GM18507 (cell line): ENCODE measurements around the gene ANKRD44.
A peak's percentile ranks its signal among the peaks of the same experiment; 100 is the strongest.
"Not testable (repeated sequence)": the region's sequence is repeated elsewhere in the genome, so short reads cannot be mapped to it uniquely, and the experiment has no call there.

Source experiments
- DNase-seq: peaks from one replicate; pipeline ENCODE4 v3.0.0; 2011; ENCODE audit warnings: low read depth; ENCODE audit not compliant: insufficient read length; ENCODE audit errors: extremely low spot score
- FAIRE-seq: peaks from 2 replicates; lab custom pipeline; 2011; peaks lifted over from hg19 to GRCh38; lab: Jason Lieb, UNC

ANKRD44 gene

DNA sequence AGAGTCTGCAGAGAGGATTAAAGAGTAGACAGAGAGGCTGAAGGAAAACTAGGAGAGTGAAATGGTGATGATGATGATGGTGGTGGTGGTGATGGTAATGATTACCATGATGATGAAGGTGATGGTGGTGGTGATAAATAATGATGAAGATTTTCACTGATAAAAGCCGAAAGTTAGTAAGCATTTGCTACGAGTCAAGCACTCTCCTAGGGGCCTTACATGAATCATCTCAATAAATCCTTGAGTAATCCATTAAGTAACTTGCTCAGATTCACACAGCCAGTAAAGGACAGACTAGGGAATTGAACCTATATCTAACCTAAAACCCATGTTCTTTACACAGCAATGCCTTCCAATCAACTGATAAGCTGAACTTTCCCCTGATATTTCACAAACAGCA is 277.4 kb downstream of the ANKRD44 start:
- FAIRE-seq (no peak), DNase-seq (no peak)

DNA sequence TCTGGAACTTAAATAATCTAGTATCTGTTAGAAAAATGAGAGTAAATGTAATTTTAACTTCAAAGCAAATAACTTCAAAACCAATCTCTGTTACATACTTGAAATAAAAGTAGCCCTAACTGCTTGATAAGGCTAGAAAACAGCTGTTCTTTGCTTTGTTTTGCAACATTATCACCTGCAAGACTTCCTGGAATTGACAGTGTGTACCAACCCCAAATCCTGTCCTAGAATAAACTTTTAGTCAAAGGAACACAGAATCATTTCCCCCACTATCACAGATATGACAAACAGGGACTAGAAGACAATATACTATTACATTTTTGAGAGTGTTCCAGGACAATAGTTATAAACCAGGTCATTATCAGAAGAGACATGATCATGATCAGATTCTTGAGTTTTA is 278.8 kb downstream of the ANKRD44 start:
- FAIRE-seq (no peak), DNase-seq (no peak)

DNA sequence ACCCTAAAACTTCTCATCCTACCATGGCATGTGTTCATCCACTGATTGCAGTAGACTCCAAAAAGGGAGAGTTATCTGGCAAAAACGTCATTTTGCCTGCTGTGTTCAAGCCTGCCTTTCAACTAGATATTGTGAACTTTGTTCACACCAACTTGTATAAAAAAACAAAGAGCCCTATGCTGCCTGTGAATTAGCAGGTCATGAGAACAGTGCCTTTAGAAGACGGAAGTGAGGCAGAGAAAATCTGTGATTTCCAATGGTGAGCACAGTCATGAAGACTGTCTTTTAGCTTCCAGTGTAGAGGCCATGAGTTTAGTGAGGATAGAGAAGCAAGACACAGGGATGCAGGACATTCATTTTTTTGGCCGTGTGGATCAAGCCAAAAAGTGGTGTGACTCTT is 280.5 kb downstream of the ANKRD44 start:
- FAIRE-seq, result no peak
- DNase-seq, result no peak

DNA sequence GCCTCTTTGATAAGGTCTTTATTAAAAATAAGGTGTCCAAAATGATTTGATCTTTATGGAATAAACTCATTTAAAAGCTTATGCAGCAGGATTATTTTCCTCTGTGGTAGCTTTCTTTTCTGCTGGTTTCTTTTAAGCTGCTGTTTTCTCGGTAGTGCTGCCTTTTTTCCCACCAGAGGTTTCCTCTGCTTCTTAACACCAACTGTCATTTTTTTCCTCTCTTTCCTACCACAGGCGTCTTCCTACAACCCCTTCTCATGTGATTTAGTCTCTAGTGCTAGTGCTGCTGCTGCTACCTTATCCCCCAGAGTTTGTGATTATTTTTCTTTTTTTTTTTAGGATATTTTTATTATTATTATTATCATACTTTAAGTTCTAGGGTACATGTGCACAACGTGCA is 281.9 kb downstream of the ANKRD44 start:
- FAIRE-seq (no peak), DNase-seq (no peak)

DNA sequence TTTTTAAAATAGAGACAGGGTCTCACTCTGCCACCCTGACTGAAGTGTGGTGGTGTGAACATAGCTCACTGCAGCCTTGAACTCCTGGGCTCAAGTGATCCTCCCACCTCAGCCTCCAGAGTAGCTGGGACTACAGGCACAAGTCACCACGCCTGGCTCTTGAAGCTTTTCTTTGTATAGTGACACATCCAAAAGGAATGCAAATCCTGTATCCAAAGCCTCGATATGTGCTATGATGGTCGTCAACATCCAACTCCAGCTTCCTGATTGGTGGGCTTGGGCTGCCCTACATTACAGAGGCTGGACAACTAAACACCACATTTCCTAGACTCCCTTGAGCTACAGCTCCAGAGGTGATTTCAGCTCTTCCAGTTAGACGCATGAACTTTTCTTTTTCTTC is 282.4 kb downstream of the ANKRD44 start:
- FAIRE-seq, result no peak
- DNase-seq, result no peak

DNA sequence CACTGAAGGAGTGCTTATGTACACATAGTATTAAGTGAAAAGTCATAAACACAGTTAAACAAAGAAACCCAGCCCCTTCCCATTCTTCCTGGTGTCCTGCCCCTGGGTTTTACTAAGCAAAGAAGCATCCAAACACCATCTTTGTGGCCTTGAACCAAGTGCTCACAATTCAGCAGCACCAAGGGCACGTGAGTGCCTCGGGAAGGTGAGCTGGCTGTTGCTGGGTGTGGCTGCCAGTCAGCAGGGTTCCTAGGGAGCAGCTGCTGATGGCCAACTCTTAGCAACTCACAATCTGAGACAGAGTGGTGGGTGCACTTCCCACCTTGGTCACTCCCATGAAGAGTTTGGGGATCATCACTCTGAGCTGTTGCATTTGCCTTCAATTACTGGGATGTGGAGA is 286.4 kb downstream of the ANKRD44 start:
- no peak for FAIRE-seq
- DNase-seq, result no peak

DNA sequence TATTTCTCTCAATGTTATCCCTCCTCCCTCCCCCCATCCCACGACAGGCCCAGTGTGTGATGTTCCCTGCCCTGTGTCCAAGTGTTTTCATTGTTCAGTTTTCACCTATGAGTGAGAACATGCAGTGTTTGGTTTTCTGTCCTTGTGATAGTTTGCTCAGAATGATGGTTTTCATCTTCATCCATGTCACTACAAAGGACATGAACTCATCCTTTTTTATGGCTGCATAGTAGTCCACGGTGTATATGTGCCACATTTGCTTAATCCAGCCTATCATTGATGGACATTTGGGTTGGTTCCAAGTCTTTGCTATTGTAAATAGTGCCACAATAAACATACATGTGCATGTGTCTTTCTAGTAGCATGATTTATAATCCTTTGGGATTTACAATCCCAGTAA is 289.7 kb downstream of the ANKRD44 start:
- not testable (repeated sequence) for DNase-seq, FAIRE-seq

DNA sequence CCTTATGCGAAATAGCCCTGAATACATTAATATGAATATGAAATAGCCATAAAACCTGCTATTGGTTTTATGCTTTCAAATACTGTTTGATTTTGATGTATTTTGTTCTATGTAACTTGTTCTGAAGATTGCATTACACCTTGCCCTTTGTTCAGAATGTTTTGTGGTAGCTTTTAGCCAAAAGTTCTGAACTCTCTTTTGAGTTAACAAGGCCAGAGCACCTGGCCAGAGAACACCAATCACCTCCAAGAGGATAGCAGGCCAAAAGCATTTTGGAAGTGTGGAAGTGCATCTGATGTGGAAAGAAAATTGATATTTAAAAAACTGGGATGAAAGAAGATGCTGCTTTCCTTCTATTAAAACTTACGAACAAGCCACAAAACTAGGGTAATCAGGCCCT is 297.5 kb downstream of the ANKRD44 start:
- no peak for DNase-seq
- FAIRE-seq, result no peak

DNA sequence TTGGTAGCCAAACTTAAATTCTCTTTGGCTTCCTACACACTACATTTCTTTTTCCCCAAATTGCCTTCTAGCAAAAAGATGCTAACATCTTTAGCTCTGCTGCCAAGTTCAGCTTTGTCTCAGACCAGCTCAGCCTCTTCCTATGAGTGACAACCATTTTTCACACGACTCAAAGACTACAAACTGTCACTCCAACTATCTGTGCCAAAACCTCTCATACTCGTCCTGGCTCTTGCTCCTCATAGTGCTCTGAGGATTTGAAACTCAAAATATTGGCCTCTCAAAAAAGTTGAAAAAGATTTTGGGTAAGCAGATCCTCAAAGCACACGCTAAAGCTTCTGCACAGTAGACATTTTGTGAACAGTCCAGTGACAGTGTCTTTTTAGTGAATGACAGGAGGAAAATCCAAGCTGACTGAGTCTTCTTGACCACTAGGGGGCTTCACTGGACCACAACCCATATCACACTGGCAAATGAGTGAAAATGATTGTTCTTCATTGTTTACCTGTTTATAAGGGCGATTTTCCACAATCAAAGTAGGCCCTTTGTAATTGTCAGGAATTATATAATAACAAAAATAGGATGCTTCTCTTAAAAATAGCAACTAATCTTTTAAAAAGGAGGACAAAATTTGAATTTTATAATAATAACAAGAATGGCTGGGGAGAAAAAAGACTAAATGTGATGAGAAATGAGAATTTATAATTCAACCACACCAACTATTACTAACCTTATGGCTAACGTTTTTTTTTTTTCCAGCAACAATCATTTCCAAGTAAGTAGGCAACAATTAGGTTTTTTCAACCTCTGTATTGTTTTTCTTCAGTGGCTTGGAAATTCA is 298.6 kb downstream of the ANKRD44 start:
- DNase-seq (peak; percentile 20), FAIRE-seq (peak; percentile 94)

DNA sequence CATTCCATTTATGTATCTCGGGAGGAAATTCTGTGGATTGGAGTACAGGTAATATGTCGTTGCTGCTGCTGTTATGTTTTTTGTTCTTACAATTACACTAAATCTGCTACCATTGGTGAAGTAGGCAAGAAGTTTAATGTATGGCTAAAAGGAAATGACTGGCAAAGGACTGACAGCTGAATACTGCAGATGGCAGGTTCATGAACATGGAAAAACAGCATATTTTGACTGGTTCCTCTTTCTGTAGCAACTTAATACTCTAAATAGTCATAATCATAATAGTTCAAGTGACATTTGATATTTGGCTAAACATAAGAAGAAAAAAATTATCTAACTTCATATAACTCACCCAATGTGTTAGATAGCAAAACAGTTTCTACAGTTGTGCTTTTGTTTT is 299.6 kb downstream of the ANKRD44 start:
- FAIRE-seq, result no peak
- DNase-seq, result no peak

DNA sequence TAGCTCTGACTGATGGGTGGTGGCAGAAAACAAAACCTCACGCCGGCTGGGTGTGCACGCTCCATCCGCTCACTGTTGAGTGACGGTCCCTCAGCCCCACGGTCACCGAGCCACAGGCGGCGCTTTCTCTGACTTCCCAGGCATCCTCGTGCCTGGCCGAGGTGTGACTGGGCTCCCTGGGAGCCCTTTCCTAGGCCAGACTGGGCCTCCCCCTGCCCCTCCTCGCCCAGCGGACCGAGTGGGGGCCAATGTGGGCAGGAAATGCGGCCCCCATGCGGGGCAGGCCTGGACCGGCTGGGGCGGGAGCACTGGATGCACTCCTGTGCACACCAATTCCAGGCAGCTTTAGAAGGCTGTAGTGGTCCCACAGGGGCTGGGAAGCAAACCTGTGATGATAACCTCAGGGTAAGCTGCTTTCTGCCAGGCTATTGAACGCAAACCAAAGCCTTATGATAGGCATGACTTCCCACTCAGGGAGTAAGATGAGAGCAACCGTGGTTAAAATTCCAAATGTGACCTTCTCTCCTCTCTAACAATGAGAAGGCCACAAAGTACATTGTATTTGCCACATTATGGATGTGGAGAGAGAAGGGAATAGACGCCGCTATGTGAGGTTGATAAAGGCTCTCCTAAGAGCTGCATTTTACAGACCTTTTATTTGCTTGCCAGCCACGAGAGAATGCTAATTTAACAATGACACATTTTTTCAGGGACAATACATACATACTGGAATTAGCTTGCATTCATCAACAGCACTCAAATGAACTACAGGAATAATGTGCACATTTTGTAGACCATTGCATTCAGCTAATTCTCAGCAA is 300.2 kb downstream of the ANKRD44 start:
- no peak for DNase-seq
- no peak for FAIRE-seq

DNA sequence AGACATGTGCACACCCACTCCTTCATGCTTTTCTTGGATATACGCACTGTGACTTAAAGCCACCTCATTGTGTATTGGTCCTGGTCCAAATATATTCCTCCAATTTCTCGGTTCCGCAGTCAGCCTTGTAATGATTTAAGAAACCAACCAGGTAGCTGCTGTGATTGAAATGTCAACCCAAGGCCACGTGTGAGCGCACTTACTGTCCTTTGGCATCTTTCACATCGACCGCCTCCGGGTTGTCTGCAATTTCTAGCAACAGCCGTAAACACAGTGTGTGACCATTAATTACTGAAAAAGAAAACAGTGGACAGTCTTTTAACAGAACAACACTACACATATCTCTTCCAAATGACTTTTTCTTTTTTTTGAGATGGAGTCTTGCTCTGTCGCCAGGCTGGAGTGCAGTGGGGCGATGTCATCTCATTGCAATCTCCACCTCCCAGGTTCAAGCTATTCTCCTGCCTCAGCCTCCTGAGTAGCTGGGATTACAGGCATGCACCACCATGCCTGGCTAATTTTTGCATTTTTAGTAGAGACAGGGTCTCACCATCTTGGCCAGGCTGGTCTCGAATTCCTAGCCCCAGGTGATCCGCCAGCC is 301.7 kb downstream of the ANKRD44 start:
- not testable (repeated sequence) for DNase-seq, FAIRE-seq

DNA sequence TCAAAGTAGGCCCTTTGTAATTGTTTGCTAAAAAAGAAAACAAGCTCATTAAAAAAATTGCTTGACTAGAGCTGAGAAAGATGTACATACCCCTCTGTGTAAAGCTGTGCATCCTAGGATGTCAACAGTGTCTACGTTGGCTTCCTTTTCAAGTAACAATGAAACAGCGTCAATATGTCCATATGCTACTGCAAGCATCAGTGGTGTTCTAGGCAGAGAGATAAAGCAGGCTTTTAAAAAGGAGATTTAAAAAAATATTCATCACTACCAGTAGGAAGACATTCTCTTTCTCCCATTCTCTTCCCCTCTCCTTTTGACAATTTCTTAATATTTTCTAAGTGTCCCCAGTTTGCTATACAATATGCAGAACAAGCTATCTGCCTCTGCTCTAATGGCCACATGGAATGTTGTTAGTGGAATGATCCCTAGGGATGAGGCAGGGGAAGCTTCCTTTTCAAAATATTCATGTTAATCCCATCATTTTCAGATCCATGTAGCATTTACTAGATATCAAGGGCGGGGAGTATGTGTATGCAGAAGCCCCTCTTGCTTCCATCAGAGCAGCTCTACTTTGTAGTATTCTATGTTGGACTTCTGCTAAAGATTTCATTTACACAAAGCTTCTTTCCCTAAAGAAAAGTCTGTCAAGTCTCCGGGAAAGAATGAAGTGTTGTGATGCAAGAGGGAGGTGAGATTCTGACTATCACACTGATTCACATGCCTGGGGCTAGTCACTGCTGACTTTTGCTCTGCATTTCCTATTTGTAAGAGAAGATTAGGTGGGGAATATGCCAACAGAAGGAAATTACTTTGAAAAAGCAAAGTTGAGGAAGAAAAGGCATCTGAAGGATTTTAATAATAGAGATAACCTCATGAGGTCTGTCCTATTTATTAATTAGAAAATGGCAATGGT is 302.6 kb downstream of the ANKRD44 start:
- DNase-seq, result no peak
- FAIRE-seq, result no peak

DNA sequence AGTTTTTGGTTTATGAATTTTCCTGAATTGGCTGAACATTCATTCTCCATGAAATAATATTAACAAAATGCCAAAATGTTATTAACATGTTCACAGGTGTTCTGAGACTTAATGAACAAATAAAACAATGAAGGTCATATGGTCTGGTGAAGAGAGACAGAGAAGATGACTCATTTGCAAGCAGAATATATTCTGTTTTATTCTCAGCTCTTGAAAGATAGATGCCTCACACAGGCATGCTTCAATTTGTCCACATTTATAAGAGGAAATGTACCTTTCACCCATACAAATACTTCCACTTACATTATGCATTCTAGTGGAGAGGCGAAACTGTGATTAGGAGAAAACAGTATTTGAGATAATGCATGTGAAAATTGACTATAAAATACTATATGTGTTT is 308.7 kb downstream of the ANKRD44 start:
- FAIRE-seq (no peak), DNase-seq (no peak)

DNA sequence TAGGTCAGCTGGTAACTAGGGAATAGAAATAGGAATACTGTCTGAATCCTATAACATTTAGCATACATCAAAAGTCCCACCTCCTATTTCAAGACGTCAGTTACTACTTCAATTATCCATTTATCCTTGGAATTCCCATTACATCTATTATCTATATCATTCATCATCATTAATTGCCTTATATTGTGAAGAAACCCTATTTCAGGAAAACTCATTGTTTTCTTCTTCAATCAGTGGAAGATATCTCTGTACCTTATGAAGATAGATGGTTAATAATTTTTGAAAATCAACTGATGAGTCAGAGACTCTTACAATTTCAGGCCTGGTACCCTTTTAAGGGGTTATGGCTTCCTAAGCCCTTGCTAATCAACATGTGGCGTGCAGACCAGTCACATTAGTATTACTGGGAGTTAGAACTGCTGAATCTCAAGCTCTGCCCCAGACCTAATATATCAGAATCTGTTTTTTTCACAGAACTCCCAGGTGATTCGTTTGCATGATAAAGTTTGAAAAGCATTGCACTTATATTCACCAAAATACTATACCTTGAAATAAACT is 314.7 kb downstream of the ANKRD44 start:
- no peak for FAIRE-seq

DNA sequence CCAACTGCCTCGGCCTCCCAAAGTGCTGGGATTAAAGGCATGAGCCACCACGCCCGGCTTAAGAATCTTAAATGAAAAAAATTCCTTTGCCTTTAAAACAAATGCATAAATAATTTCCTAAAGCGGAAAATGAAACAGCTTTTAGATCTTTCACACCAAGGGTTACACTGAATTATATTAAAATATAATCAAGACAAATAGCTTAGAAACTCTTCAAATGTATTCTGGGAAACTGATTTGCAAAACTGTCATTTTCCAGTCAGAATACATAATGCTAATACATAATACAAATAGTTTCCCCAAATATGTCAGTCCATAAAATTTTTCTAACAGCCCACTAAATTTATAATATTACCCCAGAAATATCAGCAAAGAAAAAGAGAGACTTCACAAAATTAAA is 315.8 kb downstream of the ANKRD44 start:
- FAIRE-seq (no peak), DNase-seq (no peak)

More for the DNA sequence above, 314.7 kb downstream of the ANKRD44 start:
- DNase-seq, result no peak

DNA sequence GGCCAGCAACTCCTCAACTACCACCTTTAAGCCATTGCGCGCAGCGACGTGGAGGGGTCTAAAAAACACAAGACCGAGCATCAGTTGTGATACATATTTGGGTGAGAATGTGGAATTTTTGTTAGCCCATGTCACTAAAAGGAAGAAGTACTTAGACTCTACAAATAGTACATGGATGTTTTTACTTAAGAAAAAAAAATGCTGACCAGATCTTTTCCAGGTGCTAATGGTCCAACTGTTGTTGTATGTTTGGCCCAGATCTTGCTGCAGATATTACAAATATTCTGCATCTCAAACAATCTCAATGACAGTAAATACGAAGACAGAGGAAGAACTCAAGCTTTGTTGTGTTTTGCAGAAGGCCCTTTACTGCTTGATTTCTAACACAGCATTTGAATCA is 317.0 kb downstream of the ANKRD44 start:
- no peak for DNase-seq
- no peak for FAIRE-seq

DNA sequence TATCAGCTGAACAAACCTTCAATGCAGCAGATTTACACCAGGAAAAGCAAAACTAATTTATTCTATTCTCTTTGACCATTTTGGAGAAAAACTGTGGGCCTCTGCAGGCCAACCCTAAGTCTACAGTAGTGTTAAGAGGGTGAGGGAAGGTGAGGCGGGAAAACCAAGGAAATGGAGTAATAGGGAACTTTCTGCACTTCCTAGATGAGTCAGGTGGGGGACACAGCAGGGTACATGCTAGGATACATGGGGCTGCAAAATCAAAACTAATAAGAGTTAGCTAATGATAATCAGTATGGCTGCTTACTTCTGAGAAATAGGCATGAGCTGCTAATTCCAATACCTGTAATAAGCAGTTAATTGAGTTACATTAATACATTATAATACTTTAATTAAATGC is 318.1 kb downstream of the ANKRD44 start:
- no peak for FAIRE-seq

DNA sequence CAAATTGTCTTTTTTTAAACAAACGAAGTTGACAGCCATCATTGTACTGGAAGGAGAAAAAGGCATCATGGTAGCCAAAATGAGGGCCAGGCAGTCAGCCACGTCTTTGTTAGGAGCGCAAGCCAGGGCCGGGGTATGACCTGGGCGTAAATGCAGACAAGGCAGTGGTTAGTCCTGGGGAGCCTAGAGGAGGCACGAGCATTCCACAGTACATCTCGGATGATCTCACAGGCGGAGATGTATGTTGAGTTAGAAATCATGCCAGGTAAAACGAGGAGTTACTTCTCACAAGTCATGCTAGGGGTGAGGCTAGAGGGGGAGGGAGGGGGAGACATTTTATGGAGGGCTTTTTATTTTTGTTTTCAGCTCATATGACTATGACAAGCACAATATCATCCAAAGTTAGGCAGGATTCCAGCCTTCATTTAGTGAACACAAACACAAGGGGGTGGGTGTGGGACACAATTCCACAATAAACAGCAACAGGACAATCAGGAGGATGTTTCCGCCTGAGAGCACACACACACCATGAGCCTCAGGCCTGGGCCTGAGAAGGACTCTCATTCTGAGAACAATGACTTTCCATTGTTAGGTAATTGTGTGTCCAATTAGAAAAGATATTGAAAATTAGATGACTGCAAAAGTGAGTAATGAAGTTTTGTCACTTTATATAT is 319.7 kb downstream of the ANKRD44 start:
- no peak for FAIRE-seq
- DNase-seq, result no peak

More for the DNA sequence above, 318.1 kb downstream of the ANKRD44 start:
- DNase-seq, result no peak
